GM12891 (cell line): ENCODE data around the gene GBF1.

Experiments used
- PAX5 ChIP-seq: IDR thresholded peaks from 2 replicates; pipeline ENCODE4 v1.6.1; 2011; ENCODE audit warnings: low read length, moderate library complexity, mild to moderate bottlenecking; ENCODE audit not compliant: insufficient read depth, severe bottlenecking
- POLR2A ChIP-seq: IDR thresholded peaks from 2 replicates; pipeline ENCODE4 v1.6.1; 2011; ENCODE audit warnings: low read depth, low read length, control low read depth
- POLR2AphosphoS5 ChIP-seq: IDR thresholded peaks from 2 replicates; pipeline ENCODE4 v1.6.1; 2011; ENCODE audit warnings: low read depth, low read length, control low read depth
- SPI1 ChIP-seq: IDR thresholded peaks from 2 replicates; pipeline ENCODE4 v1.6.1; 2011; ENCODE audit warnings: low read depth, low read length, control low read depth
- TAF1 ChIP-seq: IDR thresholded peaks from 2 replicates; pipeline ENCODE4 v1.6.1; 2011; ENCODE audit warnings: low read depth, low read length, control low read depth

DNA sequence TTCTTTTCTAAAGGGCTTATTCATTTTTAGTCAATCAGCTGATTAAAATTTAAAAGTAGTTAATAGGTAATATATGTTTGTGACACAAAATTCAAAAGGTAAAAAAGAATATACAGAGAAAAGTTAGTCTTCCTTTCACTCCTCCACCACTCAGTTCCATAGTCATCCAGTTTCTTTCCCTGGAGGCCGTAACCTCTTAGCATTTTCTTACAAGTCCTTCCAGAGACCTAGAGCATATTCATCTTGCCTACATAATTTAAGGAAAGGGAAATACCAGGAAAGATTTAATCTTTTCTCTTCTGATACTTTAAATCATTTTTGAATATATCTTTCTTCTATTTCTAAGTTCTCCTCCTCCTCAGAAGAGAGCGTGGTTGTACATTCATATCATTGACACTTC lies 10.1 kb downstream of the GBF1 start:
- TF ChIP-seq POLR2A (no peak), POLR2AphosphoS5 (no peak), SPI1 (no peak), TAF1 (no peak), PAX5 (no peak)
